SJCRH30 (cell line): ENCODE data around the gene AGBL3. TPM values are rescaled to one million over a fixed set of nuclear protein-coding genes. Genes with fewer than 3 reads are reported as not detected.

Experiments used
- DNase-seq, 2 experiments: peaks; one replicate each; pipeline ENCODE4 v3.0.0-alpha.2; 2015 to 2020
- H3K27ac ChIP-seq: fragments of 250-450 bp; sonication (Bioruptor Pico); 2 replicates; pipeline ENCODE4 v1.5.1; 2020; ENCODE audit warnings: mild to moderate bottlenecking, moderate library complexity
- H3K27me3 ChIP-seq: fragments of 250-450 bp; sonication (Bioruptor Pico); 2 replicates; pipeline ENCODE4 v1.5.1; 2020; ENCODE audit warnings: mild to moderate bottlenecking, moderate library complexity
- H3K36me3 ChIP-seq: fragments of 250-450 bp; sonication (Bioruptor Pico); 2 replicates; pipeline ENCODE4 v1.5.1; 2020; ENCODE audit warnings: mild to moderate bottlenecking, moderate library complexity
- H3K4me1 ChIP-seq: fragments of 250-450 bp; sonication (Bioruptor Pico); 2 replicates; pipeline ENCODE4 v1.5.1; 2020; ENCODE audit warnings: mild to moderate bottlenecking, moderate library complexity
- H3K4me3 ChIP-seq: fragments of 250-450 bp; sonication (Bioruptor Pico); 2 replicates; pipeline ENCODE4 v1.5.1; 2020; ENCODE audit warnings: mild to moderate bottlenecking, moderate library complexity
- H3K9me3 ChIP-seq: fragments of 250-450 bp; sonication (Bioruptor Pico); replicated peaks from 2 replicates; pipeline ENCODE4 v1.5.1; 2020; ENCODE audit warnings: mild to moderate bottlenecking, moderate library complexity
- total RNA-seq: library from RNA; depleted of rRNA; stranded (reverse); fragments of >200 nt; shearing (Covaris generic); gene quantifications from 2 replicates; pipeline ENCODE4 v1.2.3, GENCODE V29; 2014

The AGBL3 gene
- total RNA-seq, 1 experiment from 2014 or later, result 2.5 TPM

DNA sequence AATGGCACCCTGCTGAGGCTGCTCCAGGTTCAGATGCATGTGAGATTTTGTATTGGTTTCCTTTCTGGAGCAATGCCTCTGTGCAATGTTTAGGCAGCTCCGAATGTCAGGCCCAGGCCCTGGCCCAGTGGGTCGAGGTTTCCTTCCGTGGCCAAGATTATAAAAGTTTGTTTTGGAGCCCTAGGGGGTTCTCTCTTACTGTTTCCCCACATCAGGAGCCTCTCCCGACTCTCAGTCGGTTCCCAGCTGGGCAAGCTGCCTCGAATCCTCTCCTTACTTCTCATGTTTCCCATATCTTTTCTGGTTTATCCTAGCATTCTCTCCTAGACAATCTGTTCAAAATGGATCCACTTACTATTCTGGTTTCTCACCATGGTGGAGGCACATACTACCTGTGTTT, 172.6 kb downstream of the AGBL3 start:
- Histone ChIP-seq H3K27ac (no peak overlapping the region), H3K36me3 (no peaks in the 10 kb centered on the region), H3K4me1 (peaks cover 11% of the 10 kb centered on the region), H3K4me3 (no peak overlapping the region), H3K9me3 (peaks cover 9% of the 10 kb centered on the region), H3K27me3 (no peaks in the 10 kb centered on the region)
- no peak for DNase-seq

GRCh38 chr7:135159359-135160085, 173.2 kb downstream of the AGBL3 start:
- Histone ChIP-seq H3K36me3 (no peaks in the 10 kb centered on the region), H3K9me3 (peaks cover 9% of the 10 kb centered on the region), H3K27ac (no peak overlapping the region), H3K27me3 (no peaks in the 10 kb centered on the region), H3K4me3 (no peak overlapping the region), H3K4me1 (peaks cover 11% of the 10 kb centered on the region)
- no peak for DNase-seq

- Histone ChIP-seq H3K27me3 (no peaks in the 10 kb centered on the region), H3K9me3 (peaks cover 7% of the 10 kb centered on the region), H3K27ac (no peak overlapping the region; the same call in 1 of the 2 replicates), H3K36me3 (peaks cover 5% of the 10 kb centered on the region; the same call in 1 of the 2 replicates), H3K4me1 (peaks cover 11% of the 10 kb centered on the region), H3K4me3 (no peak overlapping the region)
- DNase-seq, result no peak
Observed at GRCh38 chr7:135160098-135160857, 174.0 kb downstream of the AGBL3 start.

DNA sequence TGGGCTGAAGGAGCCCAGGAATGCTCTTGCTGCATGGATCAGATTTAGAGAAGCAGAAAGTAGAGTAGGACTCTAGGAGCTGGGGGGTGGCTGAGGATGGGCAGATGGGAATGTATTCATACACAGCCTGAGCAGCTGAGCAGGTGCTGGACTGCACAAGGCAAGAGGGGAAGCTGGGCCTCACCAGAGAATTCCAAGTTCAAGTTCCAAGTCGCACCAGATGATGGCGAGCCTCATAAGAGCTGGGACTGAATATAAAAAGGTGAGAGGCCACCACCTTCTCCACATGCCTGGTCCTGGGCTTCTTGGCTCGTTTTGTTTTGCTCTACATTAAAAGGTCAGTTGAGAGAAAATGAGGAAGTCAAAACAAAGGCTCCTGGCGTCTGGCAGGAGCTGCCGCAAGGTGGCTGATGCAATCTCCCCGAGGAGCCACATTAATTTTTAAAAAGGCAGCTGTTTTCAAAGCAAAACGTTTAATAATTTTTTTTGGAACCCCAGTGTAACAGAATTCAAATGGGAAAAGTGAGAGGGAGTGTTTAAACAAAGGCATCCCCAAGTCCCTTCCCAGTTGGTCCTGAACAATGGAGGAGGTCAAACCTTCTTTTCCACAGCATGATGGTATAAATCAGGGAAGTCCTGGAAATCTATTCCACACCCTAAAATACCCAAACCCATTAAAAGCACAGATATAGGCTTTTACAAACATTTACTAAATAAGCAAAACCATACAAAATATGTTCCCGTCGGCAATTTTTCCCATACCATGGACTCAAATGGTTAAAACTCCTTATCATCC, 174.7 kb downstream of the AGBL3 start:
- DNase-seq, result peak in 1 of 2 experiments; percentile 46
- Histone ChIP-seq H3K36me3 (peaks cover 10% of the 10 kb centered on the region), H3K9me3 (peaks cover 5% of the 10 kb centered on the region), H3K27me3 (no peaks in the 10 kb centered on the region), H3K4me3 (no peak overlapping the region), H3K27ac (no peak overlapping the region), H3K4me1 (peaks cover 11% of the 10 kb centered on the region)

DNA sequence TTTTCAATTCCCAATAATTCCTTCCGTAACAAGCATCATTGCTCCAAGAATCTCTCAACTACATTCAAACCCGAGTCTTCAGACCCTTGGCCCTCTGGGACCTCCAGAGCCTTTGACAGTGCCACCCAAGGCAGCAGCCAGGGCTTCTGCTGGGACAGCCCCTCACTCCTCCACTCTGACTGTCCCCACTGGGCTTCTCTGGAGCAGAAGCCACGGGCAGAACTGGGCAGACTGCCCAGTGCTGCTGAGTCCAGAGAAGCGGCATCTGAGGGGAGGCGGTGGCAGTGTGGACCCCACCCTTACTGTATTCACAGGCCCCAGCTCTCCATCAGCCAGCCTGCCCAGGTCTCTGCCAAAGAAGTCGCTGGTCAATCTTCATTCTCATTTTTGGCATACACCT, 175.4 kb downstream of the AGBL3 start:
- no peak overlapping the region for H3K4me3 ChIP-seq
- peaks cover 11% of the 10 kb centered on the region for H3K4me1 ChIP-seq
- H3K9me3 ChIP-seq, result no peaks in the 10 kb centered on the region; the same call in 1 of the 2 replicates
- H3K27ac ChIP-seq, result no peak overlapping the region
- DNase-seq, result no peak
- H3K36me3 ChIP-seq, result peaks cover 13% of the 10 kb centered on the region
- H3K27me3 ChIP-seq, result no peaks in the 10 kb centered on the region

DNA sequence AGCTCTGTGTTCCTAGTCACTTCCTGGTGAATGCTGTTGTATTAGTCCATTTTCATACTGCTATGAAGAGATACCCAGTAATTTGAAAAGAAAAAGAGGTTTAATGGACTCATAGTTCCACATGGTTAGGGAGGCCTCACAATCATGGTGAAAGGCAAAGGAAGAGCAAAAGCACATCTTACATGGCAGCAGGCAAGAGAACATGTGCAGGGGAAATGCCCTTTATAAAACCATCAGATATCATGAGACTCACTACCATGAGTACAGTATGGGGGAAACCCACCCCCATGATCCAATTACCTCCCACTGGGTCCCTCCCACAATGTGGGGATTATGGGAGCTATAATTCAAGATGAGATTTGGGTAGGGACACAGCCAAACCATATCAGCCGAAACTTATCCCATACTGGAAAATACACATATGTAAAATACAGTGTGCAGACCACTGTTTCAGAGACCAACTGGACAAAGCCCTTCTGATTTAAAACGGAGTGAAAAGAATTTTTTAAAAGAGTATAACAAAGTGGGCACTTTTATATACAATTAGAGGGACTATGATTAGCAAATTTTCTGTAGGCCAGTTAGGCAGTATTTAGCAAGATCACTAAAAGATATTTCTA, 176.2 kb downstream of the AGBL3 start:
- Histone ChIP-seq H3K4me1 (peaks cover 11% of the 10 kb centered on the region), H3K9me3 (no peaks in the 10 kb centered on the region), H3K27me3 (no peaks in the 10 kb centered on the region), H3K36me3 (peaks cover 21% of the 10 kb centered on the region), H3K27ac (no peak overlapping the region), H3K4me3 (no peak overlapping the region)
- DNase-seq, result no peak

GRCh38 chr7:135164357-135165061, 178.2 kb downstream of the AGBL3 start:
- DNase-seq, result no peak
- Histone ChIP-seq H3K4me1 (peaks cover 11% of the 10 kb centered on the region), H3K27ac (no peak overlapping the region), H3K27me3 (no peaks in the 10 kb centered on the region), H3K4me3 (no peak overlapping the region), H3K9me3 (no peaks in the 10 kb centered on the region), H3K36me3 (peaks cover 32% of the 10 kb centered on the region)

- peaks cover 4% of the 10 kb centered on the region; the same call in 1 of the 2 replicates for H3K4me1 ChIP-seq
- H3K27me3 ChIP-seq, result no peaks in the 10 kb centered on the region
- H3K36me3 ChIP-seq, result peaks cover 32% of the 10 kb centered on the region
- H3K27ac ChIP-seq, result no peak overlapping the region
- no peak for DNase-seq
- H3K4me3 ChIP-seq, result no peak overlapping the region
- H3K9me3 ChIP-seq, result no peaks in the 10 kb centered on the region
Observed at GRCh38 chr7:135165862-135166261, 179.6 kb downstream of the AGBL3 start.

DNA sequence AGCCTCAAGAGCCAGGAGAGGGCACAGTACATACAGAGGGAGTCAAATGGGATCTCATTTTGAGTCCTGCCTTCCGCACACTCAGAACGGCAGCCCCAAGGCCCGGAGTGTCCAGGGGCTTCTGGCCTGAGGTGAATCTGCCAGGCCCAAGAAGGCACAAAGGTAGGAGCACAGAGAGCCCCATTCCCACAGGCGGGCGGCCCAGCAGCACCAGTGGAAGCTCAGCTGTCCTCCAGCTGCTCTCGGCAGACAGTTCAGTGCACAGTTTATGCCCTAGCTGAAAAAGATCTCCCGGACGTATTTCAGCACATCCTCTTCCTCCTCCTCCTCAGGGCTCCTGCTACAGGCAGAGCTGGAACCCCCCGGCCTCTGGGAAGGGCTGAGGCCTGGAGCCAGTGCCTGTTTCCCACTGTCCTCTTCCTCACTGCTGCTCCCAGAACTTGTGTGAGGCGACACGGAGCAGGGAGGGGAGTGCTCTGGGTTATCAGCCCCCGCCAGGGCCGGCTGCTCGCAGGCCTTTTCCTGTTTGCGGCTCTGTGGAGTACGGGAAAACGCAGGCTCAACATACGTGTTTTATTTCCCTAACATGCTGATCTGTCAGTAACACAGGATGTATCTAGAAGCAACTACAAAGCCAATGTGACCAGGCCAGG, 180.2 kb downstream of the AGBL3 start:
- no peaks in the 10 kb centered on the region for H3K9me3 ChIP-seq
- H3K4me3 ChIP-seq, result no peak overlapping the region
- no peak for DNase-seq
- H3K4me1 ChIP-seq, result no peaks in the 10 kb centered on the region
- no peak overlapping the region for H3K27ac ChIP-seq
- H3K27me3 ChIP-seq, result no peaks in the 10 kb centered on the region
- H3K36me3 ChIP-seq, result peaks cover 32% of the 10 kb centered on the region

DNA sequence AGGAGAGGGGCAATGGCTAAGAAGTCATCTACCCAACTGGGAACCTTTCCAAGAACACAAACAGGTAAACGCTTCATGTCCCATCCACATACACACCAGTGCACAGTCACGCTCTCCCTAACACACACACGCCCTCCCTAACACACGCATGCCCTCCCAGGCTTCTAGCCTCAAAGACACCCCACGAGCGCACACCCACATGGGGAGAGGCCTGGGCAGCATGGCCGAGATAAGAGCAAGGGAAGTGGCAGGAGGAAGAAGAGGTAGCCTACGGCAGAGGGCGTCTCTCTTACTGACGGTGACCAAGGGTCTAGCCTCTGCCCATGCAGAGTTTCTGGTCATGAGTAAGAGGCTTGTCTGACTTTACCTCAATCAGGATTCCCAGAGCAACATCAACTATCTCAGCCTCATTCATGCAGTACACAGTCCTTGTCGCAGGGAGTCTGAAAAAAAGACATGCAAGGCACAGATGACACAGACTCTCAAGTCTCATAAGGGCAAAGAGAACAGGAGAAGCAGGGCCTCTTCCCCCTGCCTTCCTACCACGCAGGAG, 181.1 kb downstream of the AGBL3 start:
- no peak overlapping the region for H3K27ac ChIP-seq
- H3K4me1 ChIP-seq, result no peaks in the 10 kb centered on the region
- no peaks in the 10 kb centered on the region for H3K27me3 ChIP-seq
- no peak for DNase-seq
- no peak overlapping the region for H3K4me3 ChIP-seq
- peaks cover 32% of the 10 kb centered on the region for H3K36me3 ChIP-seq
- no peaks in the 10 kb centered on the region for H3K9me3 ChIP-seq

- Histone ChIP-seq H3K27me3 (no peaks in the 10 kb centered on the region), H3K4me3 (no peak overlapping the region), H3K9me3 (no peaks in the 10 kb centered on the region), H3K27ac (no peak overlapping the region), H3K4me1 (no peaks in the 10 kb centered on the region), H3K36me3 (peaks cover 32% of the 10 kb centered on the region)
- no peak for DNase-seq
Observed at GRCh38 chr7:135168001-135168400, 181.7 kb downstream of the AGBL3 start.

DNA sequence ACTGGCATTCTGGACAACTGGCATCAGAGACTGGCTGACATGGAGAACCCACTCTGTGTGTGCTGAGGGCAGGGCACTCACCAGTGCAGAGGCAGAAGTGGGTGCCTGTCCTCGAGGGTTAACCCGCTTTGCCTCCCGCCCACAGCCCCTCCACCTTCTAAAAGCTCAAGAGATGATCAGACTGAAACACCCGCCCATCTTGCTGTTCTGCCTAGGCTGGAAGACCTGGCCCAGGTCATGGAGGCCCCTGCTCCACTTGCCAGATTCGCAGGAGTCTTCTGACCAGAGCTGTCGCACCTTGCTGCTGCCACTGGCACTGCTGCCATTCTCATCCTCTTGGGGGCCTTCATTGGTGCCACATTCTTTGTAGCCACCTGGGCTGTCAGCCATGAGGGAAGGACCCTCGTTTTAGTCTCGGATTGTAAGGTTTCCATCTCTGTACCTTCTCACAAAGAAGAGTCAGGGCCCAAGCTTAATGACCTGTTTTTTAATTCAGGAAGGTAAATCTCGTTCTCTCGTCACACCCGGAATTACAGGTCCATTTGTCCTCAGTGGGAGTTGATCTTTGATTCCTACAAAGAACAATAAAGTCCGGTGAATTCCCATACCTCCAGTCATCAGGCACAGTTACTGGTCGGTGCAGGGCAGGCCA, 182.3 kb downstream of the AGBL3 start:
- Histone ChIP-seq H3K4me3 (no peak overlapping the region), H3K4me1 (no peaks in the 10 kb centered on the region), H3K27me3 (no peaks in the 10 kb centered on the region), H3K36me3 (peaks cover 32% of the 10 kb centered on the region), H3K9me3 (no peaks in the 10 kb centered on the region), H3K27ac (no peak overlapping the region)
- no peak for DNase-seq
